NCI-H2227 treated with DMSO at 0.1 percent for 48 hours (cell line): ENCODE data around the gene LSMEM2.
"Not testable (repeated sequence)": the region's sequence is repeated elsewhere in the genome, so short reads cannot be mapped to it uniquely, and the experiment has no call there.

Source experiments
- DNase-seq: peaks from one replicate; lab custom pipeline; 2025; lab: John Stamatoyannopoulos, UW

Gene LSMEM2

GRCh38 chr3:50264964-50265485, 13.9 kb upstream of the LSMEM2 start:
- no peak for DNase-seq

DNA sequence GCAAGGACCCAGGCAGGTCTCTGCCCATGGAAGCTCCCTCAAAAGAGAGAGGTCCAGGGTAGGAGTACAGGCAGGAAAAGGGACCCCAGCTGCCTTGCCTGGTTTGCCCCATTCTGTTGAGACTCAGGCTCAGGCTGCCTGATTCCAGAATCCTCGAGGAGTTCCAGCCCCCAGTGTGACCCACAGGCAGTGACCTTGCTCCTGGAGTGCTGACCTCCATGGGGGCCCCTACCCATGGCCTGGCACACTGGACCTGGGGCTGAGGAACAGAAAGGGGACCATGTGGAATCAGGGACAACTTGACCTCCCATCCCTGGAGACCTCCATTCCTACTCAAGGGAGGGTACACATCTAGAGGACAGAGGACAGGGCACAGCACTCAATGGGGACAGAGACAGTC, 13.3 kb upstream of the LSMEM2 start:
- no peak for DNase-seq

DNA sequence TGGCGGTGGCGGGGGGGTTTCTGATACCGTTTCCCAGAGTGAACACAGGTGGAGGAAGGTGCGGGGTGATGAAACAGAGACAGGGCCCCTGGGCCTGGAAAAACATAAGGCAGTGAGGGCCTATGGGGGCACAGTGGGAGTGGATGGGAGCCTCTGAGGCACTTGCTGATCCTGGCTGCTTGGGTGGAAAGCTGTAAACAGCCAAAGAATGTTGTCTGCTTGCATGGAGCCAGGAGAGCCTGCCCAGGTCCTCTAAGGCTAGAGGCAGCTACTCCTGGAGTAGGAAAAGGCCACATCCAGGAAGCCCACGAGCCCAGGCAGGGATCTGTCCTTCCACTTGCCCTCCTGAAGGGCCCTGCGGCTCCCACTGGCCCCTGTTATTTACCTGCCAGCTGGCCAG, 12.9 kb upstream of the LSMEM2 start:
- DNase-seq: no peak

GRCh38 chr3:50266836-50267235, 12.1 kb upstream of the LSMEM2 start:
- no peak for DNase-seq

DNA sequence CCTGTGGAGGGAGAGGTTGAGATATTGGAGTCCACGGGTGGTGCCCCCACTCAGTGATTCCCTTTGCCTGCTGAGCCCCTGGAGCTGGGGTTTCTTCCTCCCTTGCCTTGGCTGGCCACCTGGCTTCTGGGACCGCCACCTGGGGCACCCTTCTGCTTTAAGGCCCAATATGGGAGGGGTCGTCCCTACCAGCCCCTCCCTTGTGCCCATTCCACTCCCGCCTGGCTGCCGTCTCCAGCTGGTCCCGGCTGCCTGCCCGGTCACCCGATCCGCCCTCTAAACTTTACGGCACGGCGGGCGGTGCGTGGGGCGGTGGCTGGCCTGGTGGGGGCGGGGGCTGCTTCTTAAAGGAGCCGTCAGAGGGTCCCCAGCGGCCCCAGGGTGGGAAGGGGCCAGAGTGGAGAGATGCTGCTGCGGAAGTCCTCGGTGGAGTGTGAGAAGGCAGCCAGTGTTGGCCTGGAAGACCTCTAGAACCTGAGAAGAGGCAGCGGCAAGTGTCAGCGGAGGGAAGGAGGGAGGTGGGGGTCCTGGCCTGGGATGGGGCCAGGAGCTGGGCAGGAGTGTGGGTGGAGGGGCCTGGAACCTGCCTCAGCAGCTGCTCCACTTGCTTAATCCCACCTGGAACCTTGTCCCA, 11.5 kb upstream of the LSMEM2 start:
- DNase-seq: no peak

DNA sequence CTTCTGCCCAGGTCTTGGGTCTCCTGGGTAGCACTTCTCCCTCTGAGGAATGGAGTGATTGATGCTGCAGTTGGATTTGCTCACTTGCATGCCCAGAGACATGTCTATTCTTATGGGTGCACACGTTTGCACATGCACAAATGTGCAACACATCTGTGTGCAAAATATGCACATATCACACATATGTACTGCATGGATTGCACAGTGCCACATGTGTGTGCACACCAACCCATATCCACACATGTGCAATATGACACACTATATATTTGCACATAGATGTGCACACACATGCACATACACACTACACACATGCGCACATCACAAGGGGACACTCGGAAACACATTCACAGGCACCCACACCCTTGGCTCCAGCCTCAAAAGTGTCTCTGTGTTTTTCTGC, 10.6 kb upstream of the LSMEM2 start:
- DNase-seq: no peak

DNA sequence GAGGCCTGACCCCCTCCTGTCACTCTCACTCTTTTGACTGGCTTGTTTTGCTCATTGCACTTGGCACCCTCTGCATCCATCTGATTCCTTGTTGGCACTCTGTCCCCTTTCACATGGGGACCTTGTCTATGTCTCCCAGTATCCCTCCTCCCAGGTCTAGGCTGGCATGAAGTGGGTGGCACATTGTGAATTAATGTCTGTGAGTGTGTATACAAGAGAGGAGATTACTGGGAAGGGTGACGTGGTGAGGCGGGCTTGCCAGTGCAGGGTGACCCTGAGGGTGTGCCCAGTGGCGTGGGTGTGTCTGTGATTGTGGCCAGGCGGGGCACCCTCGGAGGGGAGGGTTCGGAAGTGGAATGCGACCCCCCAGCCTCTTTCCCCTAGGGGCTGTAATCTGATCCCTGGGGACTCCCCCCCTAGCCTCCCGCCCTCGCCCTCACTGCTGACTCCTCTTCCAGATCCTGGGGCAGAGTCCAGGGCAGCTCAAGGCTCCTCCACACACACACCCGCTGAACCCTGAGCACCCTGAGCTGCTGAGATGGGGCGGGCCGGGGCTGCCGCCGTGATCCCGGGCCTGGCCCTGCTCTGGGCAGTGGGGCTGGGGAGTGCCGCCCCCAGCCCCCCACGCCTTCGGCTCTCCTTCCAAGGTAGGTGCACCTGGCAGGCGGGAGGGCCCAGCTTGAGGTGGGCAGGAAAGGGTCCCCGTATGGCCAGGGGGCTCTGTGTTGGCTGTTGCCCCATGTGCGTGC, 10.0 kb upstream of the LSMEM2 start, which contains the start of gene SEMA3B:
SEMA3B (plus strand) TSS at position 445 of the 749 bp plus-strand sequence; CDS start at position 539, 94 bp downstream.
- DNase-seq: no peak

- DNase-seq: no peak
Observed at GRCh38 chr3:50269460-50269859, 9.4 kb upstream of the LSMEM2 start.

- DNase-seq: no peak
Observed at GRCh38 chr3:50269977-50270413, 8.9 kb upstream of the LSMEM2 start.

DNA sequence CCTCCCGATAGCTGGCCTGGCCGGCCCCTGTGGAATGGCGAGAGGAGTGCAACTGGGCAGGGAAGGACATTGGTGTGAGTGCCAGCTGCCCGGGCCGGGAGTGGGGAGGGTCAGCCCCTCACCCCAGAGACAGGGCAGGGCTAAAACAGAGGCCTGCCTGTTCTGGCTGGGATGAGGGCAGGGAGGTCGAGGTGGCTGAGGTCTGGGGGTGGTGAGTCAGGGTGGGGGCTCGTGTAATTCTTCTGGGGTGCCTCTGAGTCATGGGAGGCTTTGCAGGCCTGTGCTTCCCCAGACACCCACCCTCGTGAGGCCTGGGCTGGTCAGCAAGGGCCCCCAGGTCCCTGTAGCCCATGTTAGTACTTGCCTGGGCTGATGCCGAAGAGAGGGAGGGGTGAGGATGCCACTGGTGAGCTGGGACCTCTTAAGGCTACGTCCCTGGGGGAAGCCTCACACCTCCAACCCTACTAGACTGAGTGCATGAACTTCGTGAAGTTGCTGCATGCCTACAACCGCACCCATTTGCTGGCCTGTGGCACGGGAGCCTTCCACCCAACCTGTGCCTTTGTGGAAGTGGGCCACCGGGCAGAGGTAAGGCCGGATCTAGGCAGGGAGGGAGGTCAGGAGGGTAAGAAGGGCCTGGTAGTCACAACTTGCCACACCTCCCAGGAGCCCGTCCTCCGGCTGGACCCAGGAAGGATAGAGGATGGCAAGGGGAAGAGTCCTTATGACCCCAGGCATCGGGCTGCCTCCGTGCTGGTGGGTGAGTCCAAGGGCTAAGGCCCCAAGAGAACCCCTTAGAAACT, 8.3 kb upstream of the LSMEM2 start:
- DNase-seq: no peak

DNA sequence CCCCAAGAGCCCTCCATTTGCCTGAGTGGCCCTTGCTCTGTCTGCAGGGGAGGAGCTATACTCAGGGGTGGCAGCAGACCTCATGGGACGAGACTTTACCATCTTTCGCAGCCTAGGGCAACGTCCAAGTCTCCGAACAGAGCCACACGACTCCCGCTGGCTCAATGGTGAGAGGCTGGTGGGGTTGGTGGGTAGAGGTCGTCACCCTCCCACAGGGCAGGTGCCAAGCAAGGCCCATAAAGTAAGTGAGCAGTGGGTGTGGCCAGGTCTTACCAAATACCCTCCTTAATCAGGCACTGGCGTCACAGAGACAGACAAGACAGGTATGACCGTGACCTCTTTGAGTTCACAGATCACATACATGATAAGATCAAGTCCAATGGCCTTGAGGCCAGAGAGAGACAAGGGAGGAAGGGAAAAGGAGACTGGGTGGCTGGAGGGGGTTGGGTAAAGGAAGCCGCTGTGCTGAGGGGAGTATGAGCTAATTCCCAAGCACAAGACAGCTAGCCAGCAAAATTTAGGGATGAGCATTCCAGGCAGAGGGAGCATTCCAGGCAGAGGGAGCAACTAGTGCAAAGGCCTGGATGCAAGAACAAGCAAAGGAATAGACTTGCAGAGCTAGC, 7.5 kb upstream of the LSMEM2 start:
- no peak for DNase-seq

DNA sequence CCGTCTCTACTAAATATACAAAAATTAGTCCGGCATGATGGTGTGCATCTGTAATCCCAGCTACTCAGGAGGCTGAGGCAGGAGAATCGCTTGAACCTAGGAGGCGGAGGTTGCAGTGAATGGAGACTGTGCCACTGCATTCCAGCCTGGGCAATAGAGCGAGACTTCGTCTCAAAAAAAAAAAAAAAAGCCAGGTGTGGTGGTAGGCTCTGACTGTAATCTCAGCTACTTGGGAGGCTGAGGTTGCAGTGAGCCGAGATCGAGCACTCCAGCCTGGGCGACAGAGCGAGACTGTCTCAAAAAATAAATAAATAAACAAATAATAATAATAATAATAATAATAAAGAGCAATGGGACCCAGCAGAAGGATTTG, 6.4 kb upstream of the LSMEM2 start:
- not testable (repeated sequence) for DNase-seq

- peak; percentile 65 for DNase-seq
Observed at GRCh38 chr3:50272911-50273688, 5.8 kb upstream of the LSMEM2 start.

GRCh38 chr3:50273689-50274065, 5.2 kb upstream of the LSMEM2 start:
- DNase-seq: no peak

DNA sequence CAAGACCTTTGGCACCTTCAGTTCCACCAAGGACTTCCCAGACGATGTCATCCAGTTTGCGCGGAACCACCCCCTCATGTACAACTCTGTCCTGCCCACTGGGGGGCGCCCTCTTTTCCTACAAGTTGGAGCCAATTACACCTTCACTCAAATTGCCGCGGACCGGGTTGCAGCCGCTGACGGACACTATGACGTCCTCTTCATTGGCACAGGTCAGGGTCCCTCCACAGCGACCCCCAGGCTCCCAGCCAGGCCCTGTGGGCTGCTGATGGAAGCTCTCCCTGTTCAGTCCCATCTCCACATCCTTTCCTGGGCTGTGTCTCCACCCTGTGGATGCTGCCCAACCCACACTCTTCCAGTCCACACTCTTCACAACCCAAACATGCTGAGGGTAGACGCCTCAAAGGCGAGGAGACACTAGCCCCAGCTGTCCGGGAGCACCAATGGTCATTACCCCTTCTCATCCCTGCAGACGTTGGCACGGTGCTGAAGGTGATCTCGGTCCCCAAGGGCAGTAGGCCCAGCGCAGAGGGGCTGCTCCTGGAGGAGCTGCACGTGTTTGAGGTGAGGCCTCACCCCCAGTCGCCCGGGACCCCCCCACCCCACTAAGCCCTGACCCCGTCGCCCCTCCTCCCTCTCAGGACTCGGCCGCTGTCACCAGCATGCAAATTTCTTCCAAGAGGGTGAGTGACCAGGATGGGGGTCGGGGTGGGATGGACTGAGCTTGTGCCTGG, 4.3 kb upstream of the LSMEM2 start:
- DNase-seq: no peak

- no peak for DNase-seq
Observed at GRCh38 chr3:50275141-50275995, 3.5 kb upstream of the LSMEM2 start.

DNA sequence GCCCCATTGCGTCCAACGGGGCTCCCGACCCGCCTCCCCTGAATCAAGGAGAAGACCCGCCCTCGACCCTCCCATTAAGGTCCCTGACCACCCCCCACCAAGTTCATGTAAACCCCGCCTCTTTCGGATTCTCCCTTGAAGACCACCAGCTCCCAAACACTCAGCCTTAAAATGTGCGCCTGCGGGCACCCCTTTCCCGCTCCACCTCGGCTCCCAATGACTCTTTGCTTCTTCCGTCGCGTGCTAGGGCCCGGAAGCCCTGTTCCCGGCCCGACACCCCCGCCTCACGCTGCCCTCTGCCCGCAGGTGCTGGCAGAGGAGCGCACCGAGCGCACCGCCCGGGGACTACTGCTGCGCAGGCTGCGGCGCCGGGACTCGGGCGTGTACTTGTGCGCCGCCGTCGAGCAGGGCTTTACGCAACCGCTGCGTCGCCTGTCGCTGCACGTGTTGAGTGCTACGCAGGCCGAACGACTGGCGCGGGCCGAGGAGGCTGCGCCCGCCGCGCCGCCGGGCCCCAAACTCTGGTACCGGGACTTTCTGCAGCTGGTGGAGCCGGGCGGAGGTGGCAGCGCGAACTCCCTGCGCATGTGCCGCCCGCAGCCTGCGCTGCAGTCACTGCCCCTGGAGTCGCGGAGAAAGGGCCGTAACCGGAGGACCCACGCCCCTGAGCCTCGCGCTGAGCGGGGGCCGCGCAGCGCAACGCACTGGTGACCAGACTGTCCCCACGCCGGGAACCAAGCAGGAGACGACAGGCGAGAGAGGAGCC, 2.7 kb upstream of the LSMEM2 start:
- DNase-seq: no peak

DNA sequence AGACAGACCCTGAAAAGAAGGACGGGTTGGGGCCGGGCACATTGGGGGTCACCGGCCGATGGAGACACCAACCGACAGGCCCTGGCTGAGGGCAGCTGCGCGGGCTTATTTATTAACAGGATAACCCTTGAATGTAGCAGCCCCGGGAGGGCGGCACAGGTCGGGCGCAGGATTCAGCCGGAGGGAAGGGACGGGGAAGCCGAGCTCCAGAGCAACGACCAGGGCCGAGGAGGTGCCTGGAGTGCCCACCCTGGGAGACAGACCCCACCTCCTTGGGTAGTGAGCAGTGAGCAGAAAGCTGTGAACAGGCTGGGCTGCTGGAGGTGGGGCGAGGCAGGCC, 2.2 kb upstream of the LSMEM2 start:
- DNase-seq: no peak
